Tracheal epithelial cell (primary cell): ENCODE measurements around the gene ZFP30. TPM values are rescaled to one million over a fixed set of nuclear protein-coding genes. Genes with fewer than 3 reads are reported as not detected.

Experiments used
- total RNA-seq: library from RNA; depleted of rRNA; stranded (reverse); fragments of >200 nt; gene quantifications from 2 replicates; pipeline ENCODE4 v1.2.1, GENCODE V29; 2014

Gene ZFP30
- total RNA-seq: 13.7 and 17.5 TPM in 2 replicates

DNA sequence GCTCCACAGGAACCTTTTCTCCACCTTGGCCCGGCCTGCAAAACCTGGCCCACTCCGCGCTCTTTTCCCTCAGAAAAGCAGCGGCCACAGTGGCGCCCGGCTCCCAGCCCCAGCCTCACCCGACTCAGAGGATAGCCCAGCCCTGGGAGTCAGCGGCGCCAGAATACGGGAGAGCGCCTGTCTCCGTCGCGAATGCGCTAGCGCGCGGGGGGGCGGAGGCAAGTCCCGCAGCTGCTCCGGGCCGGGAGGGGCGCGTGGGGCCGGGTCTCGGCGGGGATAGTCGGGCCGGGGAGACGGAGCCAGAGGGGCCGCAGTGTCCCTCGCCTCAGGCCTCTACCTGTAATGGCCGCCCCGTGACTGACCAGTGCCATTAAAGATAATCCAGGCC lies at the start of gene ZFP30:
Gene ZFP30, minus strand, starts transcription at position 165 of the 388 bp plus-strand sequence. CDS start 7,643 bp downstream, outside the sequence.

GRCh38 chr19:37594304-37594981 lies 60.8 kb downstream of the ZFP30 start, which contains the start of the genes ZNF540 and ZNF571:
TSS of gene ZNF540 (plus strand) at chr19:37594876. CDS start at chr19:37598448, 3,572 bp downstream.
TSS of gene ZNF571 (minus strand) at chr19:37594792. CDS start at chr19:37586676, 8,116 bp downstream.

Other genes starting within 250 kb of the ZFP30 start
- gene ZNF569, start 188.0 kb downstream of the ZFP30 start, total RNA-seq: 1.4 and 2.8 TPM in 2 replicates
- 2.9 and 3.8 TPM in 2 replicates for gene ZNF570, start 186.1 kb downstream of the ZFP30 start, total RNA-seq
- 1.2 and 3.4 TPM in 2 replicates for gene ZNF793, start 148.5 kb downstream of the ZFP30 start, total RNA-seq
- gene ZNF571, start 60.7 kb downstream of the ZFP30 start, total RNA-seq: 3.6 and 4.9 TPM in 2 replicates
- gene ZNF540, start 60.6 kb downstream of the ZFP30 start, total RNA-seq: 0.48 TPM in 1 of 2 replicates, not detected in the other
- 4.6 and 5.5 TPM in 2 replicates for gene ZNF607, start 64.3 kb upstream of the ZFP30 start, total RNA-seq
- 3.9 and 5.5 TPM in 2 replicates for gene ZNF573, start 124.1 kb upstream of the ZFP30 start, total RNA-seq